H1 (cell line): ENCODE results near the gene TAPBPL. TPM values are rescaled to one million over a fixed set of nuclear protein-coding genes. Genes with fewer than 3 reads are reported as not detected.

Experiments used
- ASH2L ChIP-seq: fragments of 200-600, 300-600 bp; sonication (generic); IDR thresholded peaks from one replicate; pipeline ENCODE4 v1.7.1; 2017; ENCODE audit warnings: low read length
- CREB1 ChIP-seq: IDR thresholded peaks from 2 replicates; pipeline ENCODE4 v1.6.1; 2012; ENCODE audit warnings: inconsistent platforms
- EGR1 ChIP-seq: IDR thresholded peaks from 2 replicates; pipeline ENCODE4 v1.6.1; 2011; ENCODE audit warnings: low read depth, low read length, borderline replicate concordance
- EZH2 ChIP-seq: fragments of 200-600 bp; sonication (generic); IDR thresholded peaks from 2 replicates; pipeline ENCODE4 v1.7.1; 2012; ENCODE audit warnings: low read depth, mild to moderate bottlenecking, moderate library complexity, low read length, inconsistent platforms; ENCODE audit not compliant: severe bottlenecking
- KDM4A ChIP-seq: IDR thresholded peaks from one replicate; pipeline ENCODE4 v1.7.1; 2012; ENCODE audit warnings: low read depth, mild to moderate bottlenecking, moderate library complexity, low read length, inconsistent platforms; ENCODE audit not compliant: severe bottlenecking
- POLR2AphosphoS5 ChIP-seq: IDR thresholded peaks from 2 replicates; pipeline ENCODE4 v1.6.1; 2011; ENCODE audit warnings: low read depth, low read length
- SP2 ChIP-seq: IDR thresholded peaks from 2 replicates; pipeline ENCODE4 v1.6.1; 2012; ENCODE audit warnings: mild to moderate bottlenecking, low read length, inconsistent platforms
- TBP ChIP-seq: IDR thresholded peaks from 2 replicates; pipeline ENCODE4 v1.6.1; 2011; ENCODE audit warnings: low read depth, low read length, improper control_type of control experiment
- YY1 ChIP-seq: IDR thresholded peaks from 2 replicates; pipeline ENCODE4 v1.6.1; 2011; ENCODE audit warnings: low read depth, mild to moderate bottlenecking, low read length
- polyA plus RNA-seq, 7 experiments: library from polyadenylated mRNA; depleted of rRNA in 3 of 7; stranded (reverse) in 5 of 7; unstranded in 2 of 7; fragments of >200 nt in 5 of 7; fragments of 200-250 nt in 2 of 7; gene quantifications; 1 replicate in 5 of 7; 2 replicates in 1 of 7; 4 replicates in 1 of 7; pipeline versions ENCODE4 v1.2.1 to v1.2.3, GENCODE V29; 2011 to 2013; ENCODE audit warnings: missing spikeins in 2 of 7, mixed read lengths in 2 of 7
- total RNA-seq: library from RNA; stranded (reverse); fragmentation: NEBNext Ultra II Directional; extraction: Animal tissue kit (Norgen Biotek cat#: 25700); gene quantifications from 2 replicates; pipeline ENCODE4 v1.2.1, GENCODE V29; 2021
- TF ChIP-seq, protein P1 (sequence below): IDR thresholded peaks from 2 replicates; pipeline ENCODE4 v1.6.1; 2012; ENCODE audit warnings: inconsistent platforms
- TF ChIP-seq, protein P2 (sequence below): IDR thresholded peaks from 2 replicates; pipeline ENCODE4 v1.6.1; 2012; ENCODE audit warnings: inconsistent platforms

The TAPBPL gene
- total and polyA plus RNA-seq, 2 of the 8 experiments (the other 6 are each of a cell fraction or from before 2014, with no cell fraction given) = 0.61 to 1.5 TPM

DNA sequence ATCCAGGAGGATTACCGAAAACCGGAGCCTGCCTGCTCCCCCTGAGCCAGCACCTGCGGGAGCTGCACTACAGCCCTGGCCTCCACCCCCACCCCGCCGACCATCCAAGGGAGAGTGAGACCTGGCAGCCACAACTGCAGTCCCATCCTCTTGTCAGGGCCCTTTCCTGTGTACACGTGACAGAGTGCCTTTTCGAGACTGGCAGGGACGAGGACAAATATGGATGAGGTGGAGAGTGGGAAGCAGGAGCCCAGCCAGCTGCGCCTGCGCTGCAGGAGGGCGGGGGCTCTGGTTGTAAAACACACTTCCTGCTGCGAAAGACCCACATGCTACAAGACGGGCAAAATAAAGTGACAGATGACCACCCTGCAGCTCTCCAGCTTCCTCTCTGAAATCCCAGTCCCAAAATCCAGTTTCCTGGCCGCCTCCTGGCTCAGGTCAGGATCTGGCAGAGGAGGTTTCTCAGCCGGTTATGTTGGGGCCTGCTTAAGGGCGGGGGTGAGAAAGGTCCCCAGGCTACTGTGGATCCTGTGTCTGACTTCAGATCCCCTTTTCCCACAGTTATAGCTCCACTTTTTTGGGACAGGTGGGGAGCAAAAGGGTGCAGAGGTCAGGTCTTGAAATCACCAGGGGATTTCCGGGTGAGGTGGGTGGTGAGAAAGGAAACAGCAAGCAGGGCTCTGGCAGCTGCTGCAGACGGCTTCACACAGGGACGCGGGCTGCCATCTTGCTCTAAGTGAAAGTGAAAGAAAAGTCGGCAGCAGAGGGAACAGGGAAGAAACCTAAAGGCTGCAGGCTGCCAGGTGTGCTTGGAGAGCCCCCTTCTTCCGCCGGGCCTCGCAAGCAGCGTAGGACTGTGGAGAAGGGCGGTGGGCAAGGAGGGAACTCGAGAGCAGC is at the start of gene TAPBPL (continued):
- TF ChIP-seq EGR1 (no peak), YY1 (peak; percentile 81), EZH2 (no peak), CREB1 (no peak), TBP (0 out of 2 replicates have a peak, but pooled peaks have one; percentile 15), KDM4A (peak; percentile 6), ASH2L (peak; percentile 55), SP2 (no peak), POLR2AphosphoS5 (peak; percentile 45; the same call in 1 of the 2 replicates)
- TF ChIP-seq, protein P1, sequence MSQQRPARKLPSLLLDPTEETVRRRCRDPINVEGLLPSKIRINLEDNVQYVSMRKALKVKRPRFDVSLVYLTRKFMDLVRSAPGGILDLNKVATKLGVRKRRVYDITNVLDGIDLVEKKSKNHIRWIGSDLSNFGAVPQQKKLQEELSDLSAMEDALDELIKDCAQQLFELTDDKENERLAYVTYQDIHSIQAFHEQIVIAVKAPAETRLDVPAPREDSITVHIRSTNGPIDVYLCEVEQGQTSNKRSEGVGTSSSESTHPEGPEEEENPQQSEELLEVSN = peak; percentile 45
- TF ChIP-seq, protein P2, sequence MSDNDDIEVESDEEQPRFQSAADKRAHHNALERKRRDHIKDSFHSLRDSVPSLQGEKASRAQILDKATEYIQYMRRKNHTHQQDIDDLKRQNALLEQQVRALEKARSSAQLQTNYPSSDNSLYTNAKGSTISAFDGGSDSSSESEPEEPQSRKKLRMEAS = peak; percentile 69
